Measurements from ENCODE around the gene OTOP3. TPM values are rescaled to one million over a fixed set of nuclear protein-coding genes. Genes with fewer than 3 reads are reported as not detected.
"Not testable (repeated sequence)": the region's sequence is repeated elsewhere in the genome, so short reads cannot be mapped to it uniquely, and the experiment has no call there.

The OTOP3 gene
- total RNA-seq, 6 donors from 2014 or later, result not detected

DNA sequence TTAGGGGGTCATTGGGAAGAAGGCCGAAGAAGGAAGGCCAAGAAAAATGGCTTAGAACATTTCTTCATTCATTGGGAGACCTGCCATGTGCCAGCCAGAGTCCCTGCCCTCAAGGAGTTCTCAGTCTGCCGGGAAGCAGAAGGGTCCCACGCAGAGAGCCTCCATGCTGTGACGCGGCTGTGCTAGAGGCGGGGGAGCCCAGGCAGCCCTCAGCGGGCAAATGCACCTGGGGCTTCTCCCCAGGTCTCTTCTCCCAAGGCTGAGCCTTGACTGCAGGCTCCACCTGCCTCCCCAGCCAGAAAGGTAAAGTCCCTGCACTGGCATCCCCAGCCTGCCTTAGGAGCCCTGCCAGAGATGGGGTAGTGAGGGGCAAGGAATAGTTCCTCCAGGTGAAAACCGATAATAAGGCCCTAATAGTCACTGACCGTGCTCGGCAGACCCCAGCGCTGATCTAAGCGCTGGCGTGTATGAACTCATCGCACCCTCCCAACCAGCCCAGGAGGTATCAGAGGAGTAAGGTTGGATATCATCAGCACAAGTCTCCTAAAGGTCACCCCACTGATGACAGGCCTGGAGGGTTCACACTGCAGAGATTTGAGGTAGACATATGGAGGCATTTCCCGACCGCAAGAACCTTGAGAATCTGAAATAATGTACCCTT, 45.8 kb downstream of the OTOP3 start:
- peaks cover 0 to 4% (median 2%) of the 10 kb centered on the region in 4 donors for H3K27me3 ChIP-seq
- no peaks in the 10 kb centered on the region for H3K36me3 ChIP-seq
- no peak for DNase-seq
- peaks cover 7 to 20% (median 16%) of the 10 kb centered on the region in 4 donors for H3K4me1 ChIP-seq
- peak overlapping the region; percentile 88 to 91 (median 89) for H3K27ac ChIP-seq
- no peaks in the 10 kb centered on the region for H3K9me3 ChIP-seq
- 58 to 59% methylated on average over 12 to 16 of the region's 16 CpGs for WGBS, 2 donors
- peak overlapping the region; percentile 26 to 74 (median 64) for H3K4me3 ChIP-seq
- ATAC-seq (ENCODE audit: low FRiP score in 2 of 2), result no peak
- no peak for TF ChIP-seq POLR2AphosphoS5 (IDR thresholded peaks at IDR 0.05)

GRCh38 chr17:74981979-74982662, 46.4 kb downstream of the OTOP3 start:
- Histone ChIP-seq H3K27me3 (peaks cover 0 to 4% (median 2%) of the 10 kb centered on the region in 4 donors), H3K36me3 (no peaks in the 10 kb centered on the region), H3K4me1 (peaks cover 11 to 27% (median 21%) of the 10 kb centered on the region in 4 donors), H3K9me3 (no peaks in the 10 kb centered on the region), H3K4me3 (peak overlapping the region; percentile 26 to 74 (median 64)), H3K27ac (peak overlapping the region; percentile 88 to 91 (median 89))
- 0% methylated on average over 3 to 5 of the region's 61 CpGs for WGBS, 2 donors
- ATAC-seq (ENCODE audit: low FRiP score in 2 of 2) (peak; percentile 92 to 95), DNase-seq (peak; percentile 84 to 95)
- TF ChIP-seq POLR2A (IDR thresholded peaks at IDR 0.05) (peak in 3 of 4 donors; percentile 76 to 85 (median 78)), POLR2AphosphoS5 (IDR thresholded peaks at IDR 0.05) (peak; percentile 77 to 87), EP300 (IDR thresholded peaks at IDR 0.05) (peak in 1 of 4 donors; percentile 3)
- TF ChIP-seq, protein P1, sequence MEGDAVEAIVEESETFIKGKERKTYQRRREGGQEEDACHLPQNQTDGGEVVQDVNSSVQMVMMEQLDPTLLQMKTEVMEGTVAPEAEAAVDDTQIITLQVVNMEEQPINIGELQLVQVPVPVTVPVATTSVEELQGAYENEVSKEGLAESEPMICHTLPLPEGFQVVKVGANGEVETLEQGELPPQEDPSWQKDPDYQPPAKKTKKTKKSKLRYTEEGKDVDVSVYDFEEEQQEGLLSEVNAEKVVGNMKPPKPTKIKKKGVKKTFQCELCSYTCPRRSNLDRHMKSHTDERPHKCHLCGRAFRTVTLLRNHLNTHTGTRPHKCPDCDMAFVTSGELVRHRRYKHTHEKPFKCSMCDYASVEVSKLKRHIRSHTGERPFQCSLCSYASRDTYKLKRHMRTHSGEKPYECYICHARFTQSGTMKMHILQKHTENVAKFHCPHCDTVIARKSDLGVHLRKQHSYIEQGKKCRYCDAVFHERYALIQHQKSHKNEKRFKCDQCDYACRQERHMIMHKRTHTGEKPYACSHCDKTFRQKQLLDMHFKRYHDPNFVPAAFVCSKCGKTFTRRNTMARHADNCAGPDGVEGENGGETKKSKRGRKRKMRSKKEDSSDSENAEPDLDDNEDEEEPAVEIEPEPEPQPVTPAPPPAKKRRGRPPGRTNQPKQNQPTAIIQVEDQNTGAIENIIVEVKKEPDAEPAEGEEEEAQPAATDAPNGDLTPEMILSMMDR (IDR thresholded peaks at IDR 0.05), result peak in 5 of 6 experiments; percentile 20 to 65 (median 43)

- peak overlapping the region; percentile 88 to 91 (median 89) for H3K27ac ChIP-seq
- peaks cover 11 to 32% (median 22%) of the 10 kb centered on the region in 4 donors for H3K4me1 ChIP-seq
- H3K9me3 ChIP-seq; H3K36me3 ChIP-seq; DNase-seq; ATAC-seq (ENCODE audit: low FRiP score in 2 of 2); H3K27me3 ChIP-seq: not testable (repeated sequence)
- 33 to 47% methylated on average over 8 to 14 of the region's 14 CpGs for WGBS, 2 donors
- peak overlapping the region; percentile 26 to 74 (median 64) for H3K4me3 ChIP-seq
Measured at GRCh38 chr17:74982663-74983313, 47.1 kb downstream of the OTOP3 start.

DNA sequence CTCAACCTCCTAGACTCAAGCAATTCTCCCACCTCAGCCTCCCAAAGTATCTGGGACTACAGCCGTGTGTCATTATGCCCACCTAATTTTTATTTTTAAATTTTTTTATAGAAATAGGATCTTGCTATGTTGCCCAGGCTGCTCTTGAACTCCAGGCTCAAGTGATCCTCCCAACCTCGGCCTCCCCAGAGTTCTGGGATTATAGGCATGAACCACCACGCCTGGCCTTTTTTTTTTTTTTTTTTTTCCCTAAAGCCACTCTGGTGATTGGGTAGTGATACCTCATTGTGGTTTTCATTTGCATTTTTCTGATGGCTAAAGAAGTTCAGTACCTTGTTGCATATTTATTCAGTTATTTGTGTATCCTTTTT, 50.5 kb downstream of the OTOP3 start:
- Histone ChIP-seq H3K9me3 (no peaks in the 10 kb centered on the region), H3K27ac (no peak overlapping the region), H3K36me3 (no peaks in the 10 kb centered on the region), H3K4me1 (peaks cover 28 to 49% (median 42%) of the 10 kb centered on the region in 4 donors), H3K4me3 (no peak overlapping the region), H3K27me3 (peaks cover 0 to 4% (median 2%) of the 10 kb centered on the region in 4 donors)
- 93 to 96% methylated on average over 3 of the region's 3 CpGs for WGBS, 2 donors
- DNase-seq (no peak), ATAC-seq (ENCODE audit: low FRiP score in 2 of 2) (no peak)
- TF ChIP-seq EP300 (IDR thresholded peaks at IDR 0.05), result no peak
- TF ChIP-seq POLR2AphosphoS5 (IDR thresholded peaks at IDR 0.05), result no peak
- TF ChIP-seq, protein P1 (IDR thresholded peaks at IDR 0.05), result no peak
- no peak for TF ChIP-seq POLR2A (IDR thresholded peaks at IDR 0.05)

GRCh38 chr17:74987418-74987908, 51.8 kb downstream of the OTOP3 start, which contains the start of gene CDR2L:
CDR2L (plus strand) TSS chr17:74987632; CDS start chr17:74988044, 412 bp downstream.
- ATAC-seq (ENCODE audit: low FRiP score in 2 of 2), result peak; percentile 91 to 96
- 0% methylated on average over 4 to 15 of the region's 51 CpGs for WGBS, 2 donors

More at GRCh38 chr17:74987418-74987908, 51.8 kb downstream of the OTOP3 start, which contains the start of gene CDR2L:
- Histone ChIP-seq H3K27me3 (peaks cover 0 to under 1% (median 0%) of the 10 kb centered on the region in 4 donors), H3K27ac (peak within 1 kb of the TSS; percentile 90 to 98 (median 94)), H3K36me3 (no peaks in the 10 kb centered on the region), H3K4me1 (peaks cover 23 to 41% (median 38%) of the 10 kb centered on the region in 4 donors), H3K4me3 (peak within 1 kb of the TSS; percentile 53 to 97 (median 88)), H3K9me3 (no peaks in the 10 kb centered on the region)
- TF ChIP-seq EP300 (IDR thresholded peaks at IDR 0.05) (no peak), POLR2A (IDR thresholded peaks at IDR 0.05) (peak in 3 of 4 donors; percentile 90 to 94 (median 91)), POLR2AphosphoS5 (IDR thresholded peaks at IDR 0.05) (peak; percentile 54 to 88)
- TF ChIP-seq, protein P1 (IDR thresholded peaks at IDR 0.05), result peak in 2 of 6 experiments; percentile 4 to 17
- peak; percentile 99 for DNase-seq
